HepG2 (cell line): ENCODE results near the gene RASGRF1.

Source experiments
- CTCF ChIP-seq: sonication (generic); formaldehyde crosslinking; IDR thresholded peaks from 2 replicates; pipeline ENCODE4 v1.5.0; 2020; ENCODE audit warnings: mild to moderate bottlenecking, missing genetic modification reagents, moderate library complexity
- EP300 ChIP-seq, 3 experiments: sonication (generic) in 1 of 3; formaldehyde crosslinking in 1 of 3; IDR thresholded peaks; 2 replicates each; pipeline versions ENCODE4 v1.5.1 to v1.6.1; 2011 to 2020; ENCODE audit warnings: low read depth in 2 of 3, low read length in 2 of 3, borderline replicate concordance in 1 of 3, improper control_type of control experiment in 1 of 3, mild to moderate bottlenecking in 1 of 3, missing genetic modification reagents in 1 of 3, moderate library complexity in 1 of 3
- GATAD1 ChIP-seq: IDR thresholded peaks from 2 replicates; pipeline ENCODE4 v1.6.1; 2016; ENCODE audit warnings: missing genetic modification reagents, missing compliant biosample characterization
- JUND ChIP-seq: sonication (generic); formaldehyde crosslinking; IDR thresholded peaks from 2 replicates; pipeline ENCODE4 v1.8.0; 2022; ENCODE audit warnings: mild to moderate bottlenecking, missing genetic modification reagents
- KDM5A ChIP-seq: fragments of 200-600 bp; sonication (generic); IDR thresholded peaks from 2 replicates; pipeline ENCODE4 v1.7.0; 2018; ENCODE audit warnings: antibody characterized with exemption, mild to moderate bottlenecking, low read length, borderline replicate concordance
- NFE2L2 ChIP-seq: fragments of 150-350 bp; IDR thresholded peaks from 2 replicates; pipeline ENCODE4 v1.6.1; 2014; ENCODE audit warnings: low read length
- NFIC ChIP-seq: IDR thresholded peaks from 2 replicates; pipeline ENCODE4 v1.6.1; 2012; ENCODE audit warnings: mild to moderate bottlenecking, low read length, inconsistent platforms
- SP1 ChIP-seq, 2 experiments: fragments of 450-650 bp in 1 of 2; sonication (generic) in 1 of 2; formaldehyde crosslinking in 1 of 2; IDR thresholded peaks; 2 replicates each; pipeline versions ENCODE4 v1.4.0 to v1.6.1; 2016 to 2020; ENCODE audit warnings: missing genetic modification reagents in 1 of 2
- SRSF1 ChIP-seq: fragments of 200-400 bp; formaldehyde crosslinking; optimal IDR thresholded peaks from 2 replicates; pipeline ENCODE3; 2017; ENCODE audit warnings: mild to moderate bottlenecking, low read depth, low read length, moderate library complexity
- ZFX ChIP-seq: sonication (generic); formaldehyde crosslinking; IDR thresholded peaks from 2 replicates; pipeline ENCODE4 v1.4.0; 2020; ENCODE audit warnings: mild to moderate bottlenecking, low read depth, missing genetic modification reagents, moderate library complexity
- ZNF253 ChIP-seq: sonication (generic); formaldehyde crosslinking; IDR thresholded peaks from 2 replicates; pipeline ENCODE4 v1.8.0; 2022; ENCODE audit warnings: mild to moderate bottlenecking, missing genetic modification reagents, borderline replicate concordance

- TF ChIP-seq ZFX (CRISPR knock-in tag) (no peak), KDM5A (no peak), EP300 (IDR thresholded peaks at IDR 0.05; ENCODE audit: low read depth in 2 of 2, low read length in 2 of 2) (no peak), EP300 (CRISPR knock-in tag; IDR thresholded peaks at IDR 0.05; ENCODE audit: borderline replicate concordance) (no peak), CTCF (CRISPR knock-in tag) (no peak), ZNF253 (no peak), SP1 (IDR thresholded peaks at IDR 0.05) (no peak), SP1 (CRISPR knock-in tag; IDR thresholded peaks at IDR 0.05) (no peak), SRSF1 (no peak), JUND (CRISPR knock-in tag) (no peak), GATAD1 (CRISPR knock-in tag) (no peak), NFE2L2 (no peak), NFIC (no peak)
Measured at GRCh38 chr15:79018960-79019359, 71.6 kb downstream of the RASGRF1 start.
